GM19238 (cell line): Measurements from ENCODE around the gene CHRNA4.
"Not testable (repeated sequence)": the region's sequence is repeated elsewhere in the genome, so short reads cannot be mapped to it uniquely, and the experiment has no call there.

Experiments
- DNase-seq: peaks from one replicate; pipeline ENCODE4 v3.0.0; 2011; ENCODE audit warnings: low spot score; ENCODE audit not compliant: insufficient read length

The CHRNA4 gene

DNA sequence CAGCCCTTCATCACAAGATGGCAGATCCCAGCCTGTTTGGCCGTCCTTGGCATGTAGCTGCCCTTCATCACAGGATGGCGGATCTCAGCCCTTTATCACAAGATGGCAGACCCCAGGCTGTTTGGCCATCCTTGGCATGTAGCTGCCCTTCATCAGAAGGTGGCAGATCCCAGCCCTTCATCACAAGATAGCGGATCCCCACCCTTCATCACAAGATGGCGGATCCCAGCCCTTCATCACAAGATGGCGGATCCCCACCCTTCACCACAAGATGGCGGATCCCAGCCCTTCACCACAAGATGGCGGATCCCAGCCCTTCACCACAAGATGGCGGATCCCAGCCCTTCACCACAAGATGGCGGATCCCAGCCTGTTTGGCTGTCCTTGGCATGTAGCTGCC is 26.1 kb downstream of the CHRNA4 start:
- DNase-seq: not testable (repeated sequence)

DNA sequence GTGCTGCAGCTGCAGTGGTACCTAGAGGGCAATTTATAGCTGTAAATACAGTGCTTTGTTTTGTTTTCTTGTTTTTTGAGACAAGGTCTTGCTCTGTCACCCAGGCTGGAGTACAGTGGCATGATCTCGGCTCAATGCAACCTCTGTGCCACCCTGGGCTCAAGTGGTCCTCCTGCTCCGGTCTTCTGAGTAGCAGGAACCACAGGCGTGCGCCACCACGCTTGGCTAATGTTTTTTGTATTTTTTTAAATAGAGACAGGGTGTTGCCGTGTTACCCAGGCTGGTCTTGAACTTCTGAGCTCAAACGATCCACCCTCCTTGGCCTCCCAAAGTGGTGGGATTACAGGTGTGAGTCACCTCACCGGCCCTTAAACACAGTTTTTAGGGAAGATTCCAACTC is 26.8 kb downstream of the CHRNA4 start:
- DNase-seq: no peak

DNA sequence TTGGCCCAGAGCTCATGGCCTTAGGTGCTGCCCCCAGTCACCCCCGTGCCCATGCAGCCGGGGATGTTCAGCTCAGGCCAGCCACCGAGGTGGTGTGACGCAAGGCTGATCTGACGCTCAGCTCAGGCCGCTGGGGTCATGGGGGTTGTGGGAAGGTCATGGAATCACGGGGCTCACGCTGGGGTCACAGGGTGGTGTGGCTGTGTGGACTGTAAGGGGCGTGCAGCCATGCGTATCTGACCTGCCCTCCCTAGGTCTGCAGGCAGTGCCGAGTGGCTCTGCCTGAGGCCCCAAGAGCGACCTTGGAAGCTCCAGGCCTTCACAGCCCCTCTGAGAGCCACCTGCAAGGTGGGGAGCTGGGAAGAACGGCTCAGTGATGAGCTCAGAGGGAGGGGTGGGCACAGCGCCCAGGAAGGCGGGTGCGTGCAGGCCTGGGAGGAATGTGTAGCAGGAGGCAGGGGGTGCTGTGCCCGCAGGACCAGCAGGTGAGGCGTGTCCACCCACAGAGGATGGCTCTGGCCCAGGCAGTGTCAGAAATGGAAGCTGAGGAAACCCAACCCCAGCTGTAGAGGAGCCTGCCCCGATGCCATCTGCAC is 27.8 kb downstream of the CHRNA4 start:
- DNase-seq: no peak

DNA sequence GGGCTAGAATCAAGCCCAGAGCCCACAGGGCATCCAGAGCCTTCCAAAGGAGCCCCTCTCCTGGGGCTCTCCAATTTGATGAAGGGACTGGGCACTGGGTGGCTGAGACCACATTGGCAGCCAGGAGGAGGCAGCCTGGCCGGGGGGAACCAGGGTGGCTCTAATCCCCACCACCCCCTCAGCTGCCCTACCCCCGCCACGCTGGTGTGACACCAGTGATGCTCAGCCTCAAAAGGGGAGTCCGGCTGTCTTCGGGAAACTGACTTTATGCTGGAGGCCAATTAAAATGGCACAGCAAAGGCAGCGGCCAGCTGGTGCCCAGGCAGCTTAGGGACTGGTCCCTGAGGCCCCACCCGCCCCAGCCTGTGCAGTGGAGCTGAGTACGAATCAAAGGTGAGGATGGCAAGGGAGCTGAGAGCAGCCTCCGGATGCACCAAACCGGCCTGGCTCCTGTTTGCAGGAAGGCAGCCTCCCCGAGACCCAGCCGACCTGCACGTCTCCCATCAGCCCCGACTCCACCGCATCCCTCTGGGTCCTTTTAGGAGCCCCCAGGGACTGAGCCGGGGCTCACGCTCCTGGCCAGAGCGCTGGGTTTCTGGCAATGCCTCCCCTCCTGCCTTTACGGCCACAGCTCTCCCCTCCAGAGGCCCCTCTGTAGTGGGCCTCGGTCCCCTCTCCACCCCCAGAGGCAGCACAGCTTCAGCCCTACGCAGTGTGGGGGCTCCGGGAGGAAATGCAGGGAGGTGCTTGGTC is 28.5 kb downstream of the CHRNA4 start:
- no peak for DNase-seq

DNA sequence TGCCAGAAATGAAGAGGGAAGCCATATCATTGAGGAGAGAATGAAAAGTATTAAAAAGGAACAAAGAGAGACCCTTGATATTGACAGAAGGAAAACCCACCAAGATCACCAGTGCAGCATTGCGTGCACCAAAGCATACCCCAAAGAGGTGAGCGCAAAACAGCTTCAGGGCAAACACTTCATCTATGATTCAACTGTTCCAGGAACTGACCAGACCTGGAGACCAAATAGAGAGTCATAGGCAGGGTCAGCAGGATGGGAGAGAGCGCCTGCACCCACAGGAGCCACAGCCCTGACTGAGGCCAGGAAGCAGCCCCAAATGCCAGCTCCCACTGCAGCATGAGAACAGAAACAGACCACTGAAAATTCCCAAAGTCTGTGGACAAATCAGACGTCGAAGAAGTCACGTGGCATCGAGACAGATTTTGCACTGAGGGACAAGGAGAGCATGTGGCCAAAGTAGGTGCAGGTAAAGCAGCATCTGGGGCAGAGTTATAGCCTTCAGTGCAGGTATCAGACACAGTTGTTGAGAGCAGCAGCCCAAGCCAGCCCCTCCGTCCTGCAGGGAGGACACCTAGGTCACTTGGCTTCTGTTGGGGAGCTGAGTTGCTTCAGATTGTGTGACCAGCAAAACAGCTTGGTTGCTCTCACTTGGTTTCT is 29.3 kb downstream of the CHRNA4 start:
- DNase-seq: no peak

DNA sequence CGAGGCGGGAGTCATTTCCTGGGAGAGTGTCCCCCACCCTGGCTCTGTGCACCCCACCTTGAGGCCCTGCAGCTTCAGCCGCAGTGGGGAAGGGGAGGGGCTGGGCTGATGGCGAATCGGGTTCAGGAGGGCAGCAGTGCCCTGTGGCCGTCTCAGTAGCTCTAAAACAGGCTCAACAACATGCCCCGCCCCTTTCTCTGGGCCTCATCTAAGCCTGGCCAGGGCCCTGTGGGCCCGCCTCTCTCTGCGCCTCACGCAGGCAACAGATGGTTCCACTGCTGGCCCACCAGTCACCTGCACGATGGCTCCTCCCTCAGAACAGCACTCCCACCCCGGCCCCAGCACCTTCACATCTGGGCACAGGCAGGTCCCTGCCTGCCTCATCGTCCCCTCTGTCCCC is 30.2 kb downstream of the CHRNA4 start:
- no peak for DNase-seq

DNA sequence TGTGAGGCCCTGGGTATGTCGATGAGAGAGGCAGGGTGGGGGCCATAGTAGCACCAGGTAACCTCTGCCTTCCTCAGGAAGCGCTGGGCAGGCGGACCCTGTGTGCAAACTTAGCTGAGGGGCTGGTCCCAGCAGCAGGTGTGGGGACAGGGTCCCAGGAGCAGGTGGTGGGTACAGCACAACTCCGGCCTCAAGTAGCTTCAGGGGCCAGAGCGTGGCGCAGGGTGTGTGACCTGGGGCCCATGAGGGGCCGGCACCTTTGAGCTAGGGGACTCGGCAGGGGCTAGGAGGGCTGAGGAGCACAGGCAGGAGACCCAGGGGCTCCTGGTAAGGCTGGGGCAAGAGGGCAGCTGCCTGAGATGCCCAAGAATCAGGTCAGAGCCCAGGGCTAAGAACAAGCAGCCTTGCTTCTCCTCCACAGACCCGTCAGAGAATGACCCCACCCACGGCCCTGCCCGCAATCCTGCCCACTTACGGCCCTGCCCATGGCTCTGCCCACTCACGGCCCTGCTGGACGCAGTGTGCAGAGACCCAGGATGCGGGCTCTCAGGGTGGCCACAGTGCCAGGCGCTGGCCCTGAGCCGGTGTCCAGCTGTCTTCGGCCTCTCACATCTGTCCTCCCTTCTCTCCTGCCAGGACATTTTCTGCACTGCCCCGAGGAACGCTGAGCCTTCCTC is 30.9 kb downstream of the CHRNA4 start:
- DNase-seq: no peak

DNA sequence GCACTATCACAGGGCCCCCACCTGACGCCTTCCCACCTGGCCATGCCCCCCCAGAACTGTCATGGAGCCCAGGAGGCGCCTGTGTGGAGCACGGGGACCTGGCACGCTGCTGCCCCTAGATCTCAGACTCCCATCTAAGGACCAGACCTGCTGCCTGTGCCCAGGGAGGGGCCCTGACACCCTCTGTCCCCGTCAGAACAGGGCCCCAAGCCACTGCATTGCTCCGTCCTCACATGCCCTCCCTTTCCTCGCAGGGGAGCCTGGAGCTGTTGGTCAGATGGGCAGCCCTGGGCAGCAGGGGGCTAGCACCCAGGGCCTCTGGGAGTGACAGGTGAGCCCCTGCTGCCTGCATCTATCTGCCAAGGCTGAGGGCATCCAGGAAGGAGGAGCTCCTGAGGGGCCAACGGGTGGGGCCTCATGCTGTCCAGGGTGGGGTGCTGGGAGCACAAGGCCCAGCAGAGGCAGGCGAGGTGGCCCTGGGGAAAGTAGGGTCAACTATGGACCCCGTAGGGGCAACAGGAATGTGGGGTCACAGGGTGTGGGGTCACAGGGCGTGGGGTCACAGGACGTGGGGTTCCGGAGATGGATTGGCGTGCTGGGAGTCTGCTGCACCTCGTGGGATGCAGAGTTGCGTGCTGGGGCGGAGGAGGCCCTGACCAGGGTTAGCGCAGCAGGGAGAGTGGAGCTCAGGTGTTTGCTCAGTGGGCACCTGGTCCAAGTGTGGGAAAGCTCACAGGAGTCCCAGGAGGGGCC is 31.6 kb downstream of the CHRNA4 start:
- DNase-seq: no peak

DNA sequence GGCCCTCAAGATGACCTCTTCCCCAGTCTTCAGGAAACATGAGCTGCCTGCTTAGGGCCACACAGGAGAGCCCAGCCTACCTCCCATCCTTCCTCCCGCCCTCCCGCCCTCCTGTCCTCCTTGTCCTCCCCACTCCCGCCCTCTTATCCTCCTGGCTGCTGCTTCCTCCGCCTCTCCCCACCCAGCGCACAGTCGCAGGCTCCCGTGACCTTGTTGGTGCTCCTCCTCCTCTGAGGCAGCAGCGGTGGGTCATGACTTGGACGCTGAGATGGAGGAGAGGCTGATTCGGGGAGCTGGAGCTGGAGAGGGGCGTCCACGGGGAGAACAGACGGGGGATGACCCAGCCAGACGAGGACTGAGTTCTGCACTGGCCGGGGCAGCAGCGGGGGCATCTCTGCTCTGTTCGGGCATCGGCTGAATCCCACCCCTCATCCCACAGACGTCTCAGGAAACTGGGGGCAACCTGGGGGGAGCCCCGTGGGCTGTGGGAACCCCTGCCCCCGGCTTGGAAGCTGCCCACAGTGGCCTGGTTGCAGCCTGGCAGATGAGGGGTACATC is 32.4 kb downstream of the CHRNA4 start:
- DNase-seq: no peak

DNA sequence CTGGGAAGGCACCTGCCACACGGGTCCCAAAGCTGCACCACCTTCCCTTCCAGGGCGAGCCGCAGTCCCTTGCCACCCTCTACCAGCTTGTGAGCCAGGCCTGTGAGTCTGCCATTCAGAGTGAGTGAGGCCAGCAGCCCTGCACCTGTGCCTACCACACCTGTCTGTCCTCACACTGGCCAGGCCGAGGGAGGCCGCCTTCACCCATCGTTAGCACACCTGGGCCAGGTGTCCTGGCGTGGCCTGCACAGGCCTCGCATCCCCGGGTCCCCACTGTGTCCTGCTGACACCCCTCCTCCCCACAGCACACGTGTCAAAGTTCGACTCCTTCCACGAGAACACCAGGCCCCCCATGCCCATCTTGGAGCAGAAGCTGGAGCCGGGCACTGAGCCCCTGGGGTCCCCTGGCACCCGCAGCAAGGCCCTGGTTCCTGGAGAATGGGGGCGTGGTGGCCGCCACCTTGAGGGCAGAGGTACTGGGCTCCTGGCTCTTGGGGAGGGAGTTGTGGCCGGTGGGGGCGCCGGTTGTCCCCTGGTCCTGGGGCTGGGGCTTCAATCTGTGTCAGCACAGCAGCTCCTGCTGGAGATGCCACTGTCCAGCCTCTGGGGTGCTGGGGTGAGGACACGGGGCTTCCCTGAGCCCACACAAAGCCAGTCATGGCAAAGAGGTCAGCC is 33.0 kb downstream of the CHRNA4 start:
- DNase-seq: no peak

DNA sequence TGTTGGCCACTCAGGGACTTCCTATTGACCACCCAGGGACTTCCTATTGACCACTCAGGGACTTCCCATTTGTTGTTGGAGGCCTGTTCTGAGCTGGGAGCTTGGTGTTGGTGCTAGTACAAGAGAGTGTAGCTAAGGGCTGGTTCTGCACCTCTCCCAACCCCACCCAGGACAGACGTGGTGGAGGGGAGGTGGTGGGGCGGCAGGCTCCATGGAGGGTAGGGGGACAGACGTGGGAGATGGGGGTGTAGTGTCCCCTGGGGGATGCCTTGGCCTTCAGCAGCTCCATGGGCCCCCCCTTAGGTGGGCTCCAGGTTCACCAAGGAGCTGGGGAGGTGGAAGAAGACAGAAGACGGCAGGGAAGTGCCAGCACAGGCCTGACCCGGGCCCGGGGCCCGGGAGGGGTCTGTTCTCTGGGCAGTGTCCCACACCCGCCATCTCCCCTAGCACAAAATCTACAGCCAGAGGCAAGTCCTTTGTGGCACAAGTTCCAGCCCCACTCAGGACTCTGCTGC is 33.9 kb downstream of the CHRNA4 start:
- DNase-seq: no peak

DNA sequence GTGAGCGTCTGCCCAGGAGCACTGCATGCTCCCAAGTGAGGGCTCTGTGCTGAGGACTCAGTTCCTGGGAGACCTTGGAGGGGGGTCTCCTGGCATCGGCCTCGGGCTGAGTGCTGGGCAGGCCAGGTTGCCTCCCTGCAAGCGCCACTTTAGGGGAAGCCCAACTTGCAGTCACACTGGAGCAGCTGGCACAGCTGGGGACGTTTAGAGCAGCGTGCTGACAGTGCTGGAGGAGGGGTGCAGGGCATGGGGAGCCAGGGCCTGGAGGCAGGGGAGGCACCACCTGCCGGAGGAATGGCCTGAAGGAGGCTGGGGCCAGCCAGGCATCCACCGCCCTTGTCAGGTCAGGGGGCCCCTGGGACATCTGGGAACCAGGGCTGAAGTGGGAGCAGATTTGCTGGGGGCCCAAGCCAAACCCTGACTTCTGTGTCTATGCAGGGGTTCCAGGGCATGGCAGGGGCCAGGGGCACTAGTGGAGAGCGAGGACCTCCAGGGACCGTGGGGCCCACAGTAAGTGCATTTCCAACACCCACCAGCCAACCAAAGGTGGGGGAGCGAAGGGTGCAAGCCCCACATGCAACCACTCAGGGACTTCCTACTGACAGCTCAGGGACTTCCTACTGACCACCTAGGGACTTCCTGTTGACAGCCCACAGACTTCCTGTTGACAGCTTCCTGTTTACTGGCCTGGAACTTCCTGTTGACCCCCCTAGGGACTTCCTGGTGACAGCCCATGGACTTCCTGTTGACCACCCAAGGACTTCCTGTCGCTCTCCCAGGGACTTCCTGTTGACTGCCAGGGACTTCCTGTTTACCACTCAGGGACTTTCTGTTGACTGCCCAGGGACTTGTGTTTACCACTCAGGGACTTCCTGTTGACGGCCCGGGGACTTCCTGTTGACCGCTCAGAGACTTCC is 34.6 kb downstream of the CHRNA4 start:
- no peak for DNase-seq

DNA sequence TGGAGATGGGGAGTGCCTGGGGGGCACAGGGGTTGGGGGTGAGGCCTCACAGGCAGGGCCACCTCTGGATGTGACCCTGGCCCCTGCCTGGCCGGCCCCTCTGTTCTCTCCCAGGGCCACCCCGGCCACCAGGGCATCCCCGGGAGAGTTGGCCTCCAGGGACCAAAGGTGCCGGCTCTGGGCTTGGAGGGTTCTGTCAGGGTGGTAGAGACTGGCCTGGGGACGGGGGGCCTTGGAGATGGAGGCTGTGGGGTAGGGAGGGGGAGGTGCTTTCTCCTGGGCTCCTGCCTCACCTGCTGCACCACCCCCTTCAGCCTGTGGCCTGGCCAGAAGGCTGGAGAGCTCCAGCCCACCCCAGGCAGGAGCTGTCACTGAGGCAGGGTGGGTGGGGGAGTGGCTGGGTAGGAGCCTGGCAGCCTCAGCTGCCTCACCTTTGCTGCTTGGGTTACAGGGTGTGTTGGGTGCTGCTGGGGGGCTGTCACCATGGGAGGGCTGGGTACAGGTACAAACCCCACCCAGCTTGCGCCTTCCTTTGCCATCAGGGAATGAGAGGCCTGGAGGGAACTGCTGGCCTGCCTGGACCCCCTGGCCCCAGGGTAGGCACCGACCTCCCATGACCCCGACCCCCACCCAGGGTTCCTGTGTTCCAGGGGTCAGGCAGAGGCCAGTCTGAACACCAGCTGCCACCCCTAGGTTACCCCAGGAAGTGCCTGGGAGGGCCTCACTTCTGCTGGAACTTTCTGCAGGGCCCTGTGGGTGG is 35.4 kb downstream of the CHRNA4 start:
- no peak for DNase-seq

DNA sequence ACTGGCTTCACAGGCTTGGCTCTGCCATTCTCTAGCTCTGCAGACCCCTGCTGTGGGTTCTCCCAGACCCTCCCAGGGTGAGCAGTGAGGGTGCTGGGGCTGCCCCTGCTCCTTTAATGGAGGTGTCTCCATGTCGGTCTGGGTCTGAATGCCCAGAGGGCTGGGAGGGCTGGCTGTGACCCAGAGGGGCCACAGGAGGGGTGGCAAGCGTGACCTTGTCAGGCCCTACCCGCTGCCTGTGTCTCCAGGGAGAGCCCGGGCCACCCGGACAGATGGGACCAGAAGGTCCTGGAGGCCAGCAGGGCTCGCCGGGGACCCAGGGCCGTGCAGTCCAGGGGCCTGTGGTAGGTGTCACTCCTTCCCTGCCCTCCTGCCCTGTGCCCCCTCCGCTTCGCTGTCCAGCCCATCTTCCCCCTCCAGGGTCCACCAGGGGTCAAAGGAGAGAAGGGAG is 36.1 kb downstream of the CHRNA4 start:
- DNase-seq: no peak

DNA sequence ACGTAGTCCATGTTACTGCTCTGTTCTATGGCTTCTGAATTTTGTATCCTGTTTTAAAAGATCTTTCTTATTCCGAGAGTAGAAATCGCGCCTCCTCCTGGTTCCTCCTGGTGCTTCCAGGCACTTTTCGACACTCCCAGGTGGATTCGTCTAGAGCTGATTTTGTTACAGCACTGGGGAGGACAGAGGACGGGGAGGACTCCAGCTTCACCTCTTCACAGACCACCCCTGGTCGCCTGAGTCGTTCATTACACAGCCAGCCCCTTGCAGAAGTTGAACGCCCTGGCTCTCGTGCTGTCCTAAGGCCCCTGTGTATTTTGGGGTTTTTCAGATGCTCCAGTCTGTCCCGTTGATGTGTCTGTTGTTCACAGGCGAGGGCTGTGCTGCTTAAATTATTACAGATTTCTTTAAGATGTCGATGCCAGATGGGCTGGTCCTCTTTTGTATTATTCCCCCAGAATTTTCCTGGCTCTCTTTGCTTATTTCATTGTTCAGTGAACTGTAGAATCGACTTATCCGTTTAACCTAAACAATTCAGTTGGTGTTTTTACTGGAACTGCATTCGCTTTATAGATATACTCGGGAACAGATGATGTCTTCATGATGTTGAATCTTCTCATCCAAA is 37.7 kb downstream of the CHRNA4 start:
- DNase-seq: no peak

DNA sequence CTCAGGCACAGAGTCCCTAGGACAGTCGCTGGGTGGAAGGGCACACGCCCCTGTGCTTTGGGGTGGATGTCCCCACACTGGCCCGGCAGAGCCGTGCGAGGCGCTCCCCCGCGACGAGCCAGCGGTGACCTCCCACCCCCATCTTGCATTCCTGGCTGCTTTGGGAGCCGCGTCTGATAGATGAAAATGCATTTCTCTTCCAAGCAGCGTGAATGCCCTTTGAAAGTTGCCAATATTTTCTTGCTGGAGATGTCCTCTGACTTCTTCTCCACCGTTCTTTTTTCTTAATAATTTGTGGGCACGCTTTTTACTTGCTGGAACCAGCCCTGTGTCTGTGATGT is 38.2 kb downstream of the CHRNA4 start:
- DNase-seq: no peak

DNA sequence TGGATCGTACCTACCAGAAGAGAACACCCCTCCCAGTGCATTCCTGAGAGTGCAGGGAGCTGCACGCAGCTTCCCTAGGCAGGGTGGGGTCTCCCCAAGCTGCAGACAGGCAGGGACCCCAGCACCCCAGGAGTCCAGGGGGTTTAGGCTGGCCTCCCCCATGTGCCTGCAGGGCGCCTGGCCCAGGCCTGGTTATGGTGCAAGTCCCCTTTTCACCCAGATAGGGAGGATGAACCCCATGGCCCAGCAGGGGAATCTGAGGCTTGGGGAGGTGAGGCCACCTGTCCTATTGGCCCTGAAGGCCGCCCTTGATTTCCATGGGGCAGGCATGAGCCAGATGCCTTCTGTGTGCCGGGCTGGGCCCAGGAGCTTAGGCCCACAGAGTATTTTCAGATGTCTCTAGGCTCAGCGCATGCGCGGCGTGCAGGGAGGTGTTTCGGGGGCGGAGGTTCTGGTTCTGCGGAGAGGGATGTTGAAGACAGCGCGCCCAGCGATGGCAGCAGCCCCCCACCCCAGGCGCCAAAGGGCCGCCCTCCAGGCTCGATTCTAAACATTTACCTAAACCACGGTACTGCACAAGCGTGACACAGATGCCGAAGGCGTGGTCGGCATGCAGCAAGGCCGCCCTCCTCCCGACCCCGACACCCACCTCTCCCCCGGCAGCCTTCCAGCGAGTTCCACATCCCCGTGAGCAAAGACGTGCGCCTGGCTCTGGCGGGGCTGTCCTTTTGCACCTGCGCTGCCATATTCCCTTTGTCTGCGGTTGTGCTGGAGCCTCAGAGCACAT is 38.8 kb downstream of the CHRNA4 start:
- no peak for DNase-seq
